Measurements from ENCODE around the gene HBB. TPM values are rescaled to one million over a fixed set of nuclear protein-coding genes. Genes with fewer than 3 reads are reported as not detected.

HBB gene
- total RNA-seq, 1 experiment from 2014 or later: not detected

DNA sequence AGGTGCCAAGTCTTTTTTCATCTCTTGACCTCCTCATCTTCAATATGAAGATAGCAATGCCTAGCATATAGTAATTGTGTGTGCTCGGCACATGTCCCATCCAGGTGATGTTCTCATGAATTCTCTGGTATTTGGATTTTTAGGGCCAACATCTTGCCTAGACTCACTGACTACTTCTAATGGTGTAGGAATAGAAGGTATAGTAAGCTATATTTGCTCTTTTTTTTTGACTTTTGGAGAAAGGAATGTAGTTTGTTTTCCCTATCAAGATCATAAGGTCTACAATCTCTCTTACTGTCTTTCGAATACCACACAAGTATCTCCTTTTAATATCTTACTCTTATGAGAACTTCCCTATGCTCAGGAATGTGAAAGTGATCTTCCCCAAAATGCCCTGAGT, 4.2 kb upstream of the HBB start:
- Histone ChIP-seq H4K8ac (replicated peaks; ENCODE audit: insufficient read length, low read depth, low read length) (no peak overlapping the region), H3K9ac (ENCODE audit: extremely low read depth, insufficient read length, low read length) (no peak overlapping the region), H3K18ac (ENCODE audit: insufficient read length, low read depth, low read length) (no peak overlapping the region), H3K4ac (ENCODE audit: low read depth, low read length) (no peak overlapping the region), H2BK12ac (ENCODE audit: insufficient read length, low read depth, low read length) (no peak overlapping the region), H2BK15ac (ENCODE audit: low read depth, low read length) (no peak overlapping the region), H3K56ac (ENCODE audit: insufficient read length, low read depth, low read length) (no peak overlapping the region), H3K27ac (ENCODE audit: insufficient read length, low read depth, low read length) (no peak overlapping the region), H3K79me2 (ENCODE audit: insufficient read depth, low read length) (no peaks in the 10 kb centered on the region), H4K20me1 (ENCODE audit: control insufficient read depth, insufficient read depth, insufficient read length) (no peaks in the 10 kb centered on the region), H3T11ph (ENCODE audit: low read length) (no peak overlapping the region), H2AK5ac (ENCODE audit: insufficient read length, low read length) (no peak overlapping the region), H3K23me2 (ENCODE audit: insufficient read length, low read depth, low read length, poor library complexity, severe bottlenecking) (no peaks in the 10 kb centered on the region), H3K27me3 (ENCODE audit: insufficient read depth, low read length) (no peaks in the 10 kb centered on the region), H3K4me2 (ENCODE audit: insufficient read depth, insufficient read length, low read length) (no peak overlapping the region), H2BK120ac (ENCODE audit: low read depth, low read length, poor library complexity, severe bottlenecking) (no peak overlapping the region), H3K14ac (ENCODE audit: insufficient read depth, low read length) (no peak overlapping the region), H3K23ac (ENCODE audit: insufficient read length, low read depth, low read length) (no peak overlapping the region), H3K4me1 (ENCODE audit: insufficient read depth, low read length) (no peaks in the 10 kb centered on the region), H3K9me3 (ENCODE audit: control insufficient read depth, low read depth, low read length) (no peaks in the 10 kb centered on the region), H4K5ac (ENCODE audit: insufficient read length, low read depth, low read length) (no peak overlapping the region), H3K79me1 (ENCODE audit: insufficient read depth, low read depth, low read length, poor library complexity, severe bottlenecking) (no peaks in the 10 kb centered on the region), H2BK20ac (ENCODE audit: low read depth, low read length, poor library complexity, severe bottlenecking) (no peak overlapping the region), H2AFZ (ENCODE audit: low read length) (no peak overlapping the region), H2BK5ac (ENCODE audit: insufficient read length, low read length) (no peak overlapping the region), H4K91ac (ENCODE audit: insufficient read length, low read depth, low read length) (no peak overlapping the region)
- H3K36me3 Mint-ChIP-seq (ENCODE audit: insufficient read depth in 1 of 3, low read depth in 3 of 3): no peaks in the 10 kb centered on the region
- no peak overlapping the region for H3K27ac Mint-ChIP-seq
- no peaks in the 10 kb centered on the region for H3K4me1 Mint-ChIP-seq
- no CpG with 5 or more reads among the region's 2 CpGs for WGBS (ENCODE audit: extremely low coverage, insufficient read length, low lambda C conversion rate)
- H3K9me3 Mint-ChIP-seq: no peaks in the 10 kb centered on the region
- no peak for DNase-seq
- H3K27me3 Mint-ChIP-seq (ENCODE audit: low read depth): peaks cover 6% of the 10 kb centered on the region
- H3K4me3 Mint-ChIP-seq: no peak overlapping the region
- no peak for TF ChIP-seq CTCF (conservative IDR thresholded peaks at IDR 0.05)

Measured in H9 (cell line).